ENCODE measurements around the gene BOLA1.

DNA sequence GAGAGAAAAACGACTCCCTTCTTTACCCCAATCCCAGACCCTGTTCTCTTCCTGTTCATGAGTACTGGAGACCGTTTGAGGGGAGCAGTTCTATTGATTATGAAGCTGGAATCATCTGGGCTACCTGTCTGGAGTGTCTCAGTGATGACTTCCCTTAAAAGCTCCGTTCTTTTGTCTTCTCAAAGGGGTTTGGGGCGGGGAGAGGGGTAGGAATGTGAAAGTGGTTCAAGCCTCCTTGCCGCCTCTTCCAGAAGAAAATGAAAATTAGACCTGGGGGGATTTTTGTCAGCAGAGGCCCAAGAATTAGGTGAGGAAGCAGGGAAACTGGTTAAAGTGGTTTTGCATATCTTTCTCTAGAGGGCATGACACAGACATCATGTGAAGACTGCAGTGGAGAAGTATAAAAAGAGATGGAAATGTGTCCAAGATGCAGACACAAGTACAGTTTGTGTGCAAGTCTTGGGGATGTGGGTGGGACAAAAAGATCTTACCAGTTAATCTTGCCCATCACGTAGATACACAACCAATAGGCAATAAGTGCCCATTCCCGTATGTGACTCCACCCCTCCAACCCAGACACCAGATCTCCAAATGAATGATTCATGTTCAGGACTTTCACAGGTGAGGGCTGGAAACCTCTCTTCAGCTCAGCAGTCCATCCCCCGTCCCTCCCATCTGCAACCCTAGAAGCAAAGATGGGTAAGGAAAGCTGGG, 37.8 kb downstream of the BOLA1 start:
- no peak for TF ChIP-seq YY1 (IDR thresholded peaks at IDR 0.05; ENCODE audit: low read depth)
- TF ChIP-seq, protein P1, sequence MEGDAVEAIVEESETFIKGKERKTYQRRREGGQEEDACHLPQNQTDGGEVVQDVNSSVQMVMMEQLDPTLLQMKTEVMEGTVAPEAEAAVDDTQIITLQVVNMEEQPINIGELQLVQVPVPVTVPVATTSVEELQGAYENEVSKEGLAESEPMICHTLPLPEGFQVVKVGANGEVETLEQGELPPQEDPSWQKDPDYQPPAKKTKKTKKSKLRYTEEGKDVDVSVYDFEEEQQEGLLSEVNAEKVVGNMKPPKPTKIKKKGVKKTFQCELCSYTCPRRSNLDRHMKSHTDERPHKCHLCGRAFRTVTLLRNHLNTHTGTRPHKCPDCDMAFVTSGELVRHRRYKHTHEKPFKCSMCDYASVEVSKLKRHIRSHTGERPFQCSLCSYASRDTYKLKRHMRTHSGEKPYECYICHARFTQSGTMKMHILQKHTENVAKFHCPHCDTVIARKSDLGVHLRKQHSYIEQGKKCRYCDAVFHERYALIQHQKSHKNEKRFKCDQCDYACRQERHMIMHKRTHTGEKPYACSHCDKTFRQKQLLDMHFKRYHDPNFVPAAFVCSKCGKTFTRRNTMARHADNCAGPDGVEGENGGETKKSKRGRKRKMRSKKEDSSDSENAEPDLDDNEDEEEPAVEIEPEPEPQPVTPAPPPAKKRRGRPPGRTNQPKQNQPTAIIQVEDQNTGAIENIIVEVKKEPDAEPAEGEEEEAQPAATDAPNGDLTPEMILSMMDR (IDR thresholded peaks at IDR 0.05): peak; percentile 19; the same call in 1 of the 2 replicates
- TF ChIP-seq, protein P2, sequence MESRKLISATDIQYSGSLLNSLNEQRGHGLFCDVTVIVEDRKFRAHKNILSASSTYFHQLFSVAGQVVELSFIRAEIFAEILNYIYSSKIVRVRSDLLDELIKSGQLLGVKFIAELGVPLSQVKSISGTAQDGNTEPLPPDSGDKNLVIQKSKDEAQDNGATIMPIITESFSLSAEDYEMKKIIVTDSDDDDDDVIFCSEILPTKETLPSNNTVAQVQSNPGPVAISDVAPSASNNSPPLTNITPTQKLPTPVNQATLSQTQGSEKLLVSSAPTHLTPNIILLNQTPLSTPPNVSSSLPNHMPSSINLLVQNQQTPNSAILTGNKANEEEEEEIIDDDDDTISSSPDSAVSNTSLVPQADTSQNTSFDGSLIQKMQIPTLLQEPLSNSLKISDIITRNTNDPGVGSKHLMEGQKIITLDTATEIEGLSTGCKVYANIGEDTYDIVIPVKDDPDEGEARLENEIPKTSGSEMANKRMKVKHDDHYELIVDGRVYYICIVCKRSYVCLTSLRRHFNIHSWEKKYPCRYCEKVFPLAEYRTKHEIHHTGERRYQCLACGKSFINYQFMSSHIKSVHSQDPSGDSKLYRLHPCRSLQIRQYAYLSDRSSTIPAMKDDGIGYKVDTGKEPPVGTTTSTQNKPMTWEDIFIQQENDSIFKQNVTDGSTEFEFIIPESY (IDR thresholded peaks at IDR 0.05; ENCODE audit: borderline replicate concordance, low read depth): no peak
- no peak for TF ChIP-seq GABPA (IDR thresholded peaks at IDR 0.05; ENCODE audit: low read depth)
- no peak for TF ChIP-seq JUND (IDR thresholded peaks at IDR 0.05)
- TF ChIP-seq, protein P3, sequence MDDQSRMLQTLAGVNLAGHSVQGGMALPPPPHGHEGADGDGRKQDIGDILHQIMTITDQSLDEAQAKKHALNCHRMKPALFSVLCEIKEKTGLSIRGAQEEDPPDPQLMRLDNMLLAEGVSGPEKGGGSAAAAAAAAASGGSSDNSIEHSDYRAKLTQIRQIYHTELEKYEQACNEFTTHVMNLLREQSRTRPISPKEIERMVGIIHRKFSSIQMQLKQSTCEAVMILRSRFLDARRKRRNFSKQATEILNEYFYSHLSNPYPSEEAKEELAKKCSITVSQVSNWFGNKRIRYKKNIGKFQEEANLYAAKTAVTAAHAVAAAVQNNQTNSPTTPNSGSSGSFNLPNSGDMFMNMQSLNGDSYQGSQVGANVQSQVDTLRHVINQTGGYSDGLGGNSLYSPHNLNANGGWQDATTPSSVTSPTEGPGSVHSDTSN (IDR thresholded peaks at IDR 0.05): no peak; the same call in 1 of the 2 replicates
- TF ChIP-seq, protein P4, sequence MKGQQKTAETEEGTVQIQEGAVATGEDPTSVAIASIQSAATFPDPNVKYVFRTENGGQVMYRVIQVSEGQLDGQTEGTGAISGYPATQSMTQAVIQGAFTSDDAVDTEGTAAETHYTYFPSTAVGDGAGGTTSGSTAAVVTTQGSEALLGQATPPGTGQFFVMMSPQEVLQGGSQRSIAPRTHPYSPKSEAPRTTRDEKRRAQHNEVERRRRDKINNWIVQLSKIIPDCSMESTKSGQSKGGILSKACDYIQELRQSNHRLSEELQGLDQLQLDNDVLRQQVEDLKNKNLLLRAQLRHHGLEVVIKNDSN (IDR thresholded peaks at IDR 0.05; ENCODE audit: borderline replicate concordance, low read depth): no peak
- TF ChIP-seq, protein P5, sequence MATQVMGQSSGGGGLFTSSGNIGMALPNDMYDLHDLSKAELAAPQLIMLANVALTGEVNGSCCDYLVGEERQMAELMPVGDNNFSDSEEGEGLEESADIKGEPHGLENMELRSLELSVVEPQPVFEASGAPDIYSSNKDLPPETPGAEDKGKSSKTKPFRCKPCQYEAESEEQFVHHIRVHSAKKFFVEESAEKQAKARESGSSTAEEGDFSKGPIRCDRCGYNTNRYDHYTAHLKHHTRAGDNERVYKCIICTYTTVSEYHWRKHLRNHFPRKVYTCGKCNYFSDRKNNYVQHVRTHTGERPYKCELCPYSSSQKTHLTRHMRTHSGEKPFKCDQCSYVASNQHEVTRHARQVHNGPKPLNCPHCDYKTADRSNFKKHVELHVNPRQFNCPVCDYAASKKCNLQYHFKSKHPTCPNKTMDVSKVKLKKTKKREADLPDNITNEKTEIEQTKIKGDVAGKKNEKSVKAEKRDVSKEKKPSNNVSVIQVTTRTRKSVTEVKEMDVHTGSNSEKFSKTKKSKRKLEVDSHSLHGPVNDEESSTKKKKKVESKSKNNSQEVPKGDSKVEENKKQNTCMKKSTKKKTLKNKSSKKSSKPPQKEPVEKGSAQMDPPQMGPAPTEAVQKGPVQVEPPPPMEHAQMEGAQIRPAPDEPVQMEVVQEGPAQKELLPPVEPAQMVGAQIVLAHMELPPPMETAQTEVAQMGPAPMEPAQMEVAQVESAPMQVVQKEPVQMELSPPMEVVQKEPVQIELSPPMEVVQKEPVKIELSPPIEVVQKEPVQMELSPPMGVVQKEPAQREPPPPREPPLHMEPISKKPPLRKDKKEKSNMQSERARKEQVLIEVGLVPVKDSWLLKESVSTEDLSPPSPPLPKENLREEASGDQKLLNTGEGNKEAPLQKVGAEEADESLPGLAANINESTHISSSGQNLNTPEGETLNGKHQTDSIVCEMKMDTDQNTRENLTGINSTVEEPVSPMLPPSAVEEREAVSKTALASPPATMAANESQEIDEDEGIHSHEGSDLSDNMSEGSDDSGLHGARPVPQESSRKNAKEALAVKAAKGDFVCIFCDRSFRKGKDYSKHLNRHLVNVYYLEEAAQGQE (IDR thresholded peaks at IDR 0.05; ENCODE audit: low read depth, low read length): no peak
